ENCODE measurements around the gene CD300LD.
"Not testable (repeated sequence)": the region's sequence is repeated elsewhere in the genome, so short reads cannot be mapped to it uniquely, and the experiment has no call there.

DNA sequence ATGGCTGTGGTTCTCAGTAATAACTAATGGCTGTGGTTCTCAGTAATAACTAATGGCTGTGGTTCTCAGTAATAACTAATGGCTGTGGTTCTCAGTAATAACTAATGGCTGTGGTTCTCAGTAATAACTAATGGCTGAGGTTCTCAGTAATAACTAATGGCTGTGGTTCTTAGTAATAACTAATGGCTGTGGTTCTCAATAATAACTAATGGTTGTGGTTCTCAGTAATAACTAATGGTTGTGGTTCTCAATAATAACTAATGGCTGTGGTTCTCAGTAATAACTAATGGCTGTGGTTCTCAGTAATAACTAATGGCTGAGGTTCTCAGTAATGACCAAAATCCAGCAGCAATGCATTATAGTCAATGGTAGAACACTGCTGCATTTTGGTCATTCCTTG is 18.4 kb downstream of the CD300LD start:
- TF ChIP-seq, protein P1, sequence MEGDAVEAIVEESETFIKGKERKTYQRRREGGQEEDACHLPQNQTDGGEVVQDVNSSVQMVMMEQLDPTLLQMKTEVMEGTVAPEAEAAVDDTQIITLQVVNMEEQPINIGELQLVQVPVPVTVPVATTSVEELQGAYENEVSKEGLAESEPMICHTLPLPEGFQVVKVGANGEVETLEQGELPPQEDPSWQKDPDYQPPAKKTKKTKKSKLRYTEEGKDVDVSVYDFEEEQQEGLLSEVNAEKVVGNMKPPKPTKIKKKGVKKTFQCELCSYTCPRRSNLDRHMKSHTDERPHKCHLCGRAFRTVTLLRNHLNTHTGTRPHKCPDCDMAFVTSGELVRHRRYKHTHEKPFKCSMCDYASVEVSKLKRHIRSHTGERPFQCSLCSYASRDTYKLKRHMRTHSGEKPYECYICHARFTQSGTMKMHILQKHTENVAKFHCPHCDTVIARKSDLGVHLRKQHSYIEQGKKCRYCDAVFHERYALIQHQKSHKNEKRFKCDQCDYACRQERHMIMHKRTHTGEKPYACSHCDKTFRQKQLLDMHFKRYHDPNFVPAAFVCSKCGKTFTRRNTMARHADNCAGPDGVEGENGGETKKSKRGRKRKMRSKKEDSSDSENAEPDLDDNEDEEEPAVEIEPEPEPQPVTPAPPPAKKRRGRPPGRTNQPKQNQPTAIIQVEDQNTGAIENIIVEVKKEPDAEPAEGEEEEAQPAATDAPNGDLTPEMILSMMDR (IDR thresholded peaks at IDR 0.05; ENCODE audit: low read depth, low read length, poor library complexity, severe bottlenecking) = not testable (repeated sequence)
- not testable (repeated sequence) for TF ChIP-seq EZH2phosphoT487 (IDR thresholded peaks at IDR 0.05; ENCODE audit: borderline replicate concordance, low read length)
